ENCODE measurements around the gene NOP16. TPM values are rescaled to one million over a fixed set of nuclear protein-coding genes. Genes with fewer than 3 reads are reported as not detected.

NOP16 gene, protein sequence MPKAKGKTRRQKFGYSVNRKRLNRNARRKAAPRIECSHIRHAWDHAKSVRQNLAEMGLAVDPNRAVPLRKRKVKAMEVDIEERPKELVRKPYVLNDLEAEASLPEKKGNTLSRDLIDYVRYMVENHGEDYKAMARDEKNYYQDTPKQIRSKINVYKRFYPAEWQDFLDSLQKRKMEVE
- 10 to 100 TPM; 52.5 to 57.6 TPM for total RNA-seq

DNA sequence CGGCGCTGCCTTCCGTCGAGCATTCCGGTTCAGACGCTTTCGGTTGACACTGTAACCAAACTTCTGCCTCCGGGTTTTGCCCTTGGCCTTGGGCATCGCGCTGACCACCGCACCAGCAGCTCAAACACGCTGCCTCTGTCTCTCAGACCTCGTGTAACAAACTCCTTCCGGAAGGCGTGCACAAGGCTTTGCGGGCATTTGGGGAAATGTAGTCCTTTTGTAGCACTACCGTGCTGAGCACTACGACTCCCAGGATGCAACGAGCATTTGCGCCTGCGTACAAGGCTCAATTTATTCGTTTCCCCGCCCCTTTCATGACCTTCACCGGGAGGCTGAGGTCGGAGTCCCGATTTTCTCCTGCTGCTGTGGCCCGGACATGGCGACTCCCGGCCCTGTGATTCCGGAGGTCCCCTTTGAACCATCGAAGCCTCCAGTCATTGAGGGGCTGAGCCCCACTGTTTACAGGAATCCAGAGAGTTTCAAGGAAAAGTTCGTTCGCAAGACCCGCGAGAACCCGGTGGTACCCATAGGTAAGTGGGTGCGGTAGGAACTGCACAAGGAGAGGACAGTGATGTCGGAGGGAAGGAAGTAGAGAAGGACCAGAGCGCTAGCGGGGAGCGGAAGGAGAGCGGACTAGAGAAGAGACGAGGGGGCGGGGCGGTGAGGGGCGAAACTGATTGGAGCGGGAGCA, at the start of gene NOP16, which contains the start of gene HIGD2A:
Gene NOP16 (minus strand): TSS at position 155 of the 691 bp plus-strand sequence. CDS start 59 bp downstream, at position 96.
Gene HIGD2A (plus strand): TSS at position 308 of the 691 bp plus-strand sequence. CDS start 69 bp downstream, at position 377.
- H3K27ac Mint-ChIP-seq: peak within 1 kb of the TSS; percentile 98
- peak within 1 kb of the TSS; percentile 99 for H3K4me3 Mint-ChIP-seq
- H3K36me3 Mint-ChIP-seq: peaks cover 44% of the 10 kb centered on the region
- peak; percentile 100 for DNase-seq
- H3K27me3 Mint-ChIP-seq: no peaks in the 10 kb centered on the region
- intact Hi-C loops (cut with micrococcal nuclease): loop anchor here (1.0 to 10.0 kb wide), 10 partner anchors 23 to 964 kb away; partner anchors contain the start of genes ARL10, CLTB, FAF2 and HRH2
- CTCF ChIA-PET: interaction anchor here (1.3 kb wide), 1 partner anchor 59 kb away, joined by 3 read pairs; the partner anchor contains the start of gene FAF2
- peaks cover 27% of the 10 kb centered on the region for H3K4me1 Mint-ChIP-seq (ENCODE audit: low read depth)
- H3K9me3 Mint-ChIP-seq: no peaks in the 10 kb centered on the region
- POLR2A ChIA-PET: interaction anchor here (0.7 to 1.6 kb wide), 6 partner anchors 9 to 149 kb away, joined by 3 to 7 read pairs (median 4); partner anchors contain the start of genes FAF2 and RNF44

DNA sequence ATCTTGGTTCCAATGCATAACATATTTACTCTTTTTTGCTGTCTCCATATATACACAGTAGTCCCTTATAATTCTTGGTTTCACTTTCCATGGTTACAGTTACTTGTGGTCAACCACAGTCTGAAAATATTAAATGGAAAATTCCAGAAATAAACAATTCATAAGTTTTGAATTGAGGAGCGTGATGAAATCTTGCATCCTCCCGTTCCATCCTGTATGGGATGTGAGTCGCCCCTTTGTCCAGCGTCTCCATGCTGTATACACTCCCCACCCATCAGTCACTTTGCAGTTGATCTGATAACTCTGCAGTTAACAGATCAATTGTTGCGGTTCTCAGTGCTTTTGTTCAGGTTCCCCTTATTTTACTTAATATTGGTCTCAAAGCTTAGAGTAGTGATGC, 48.3 kb upstream of the NOP16 start:
- no peaks in the 10 kb centered on the region for H3K9me3 Mint-ChIP-seq
- DNase-seq: peak; percentile 29
- H3K4me1 Mint-ChIP-seq (ENCODE audit: low read depth): peaks cover 11% of the 10 kb centered on the region
- POLR2A ChIA-PET: interaction anchor here (1.0 kb wide), 1 partner anchor 17 kb away, joined by 6 read pairs; no protein-coding TSS in a partner anchor
- intact Hi-C loops (cut with micrococcal nuclease): loop anchor here (1.0 kb wide), 1 partner anchor 12 kb away; the partner anchor contains the start of gene FAF2
- no peaks in the 10 kb centered on the region for H3K36me3 Mint-ChIP-seq
- peaks cover 2% of the 10 kb centered on the region for H3K27me3 Mint-ChIP-seq
- CTCF ChIA-PET: interaction anchor here (0.7 to 1.4 kb wide), 2 partner anchors 11 to 94 kb away, joined by 3 to 14 read pairs; partner anchors contain the start of gene FAF2
- H3K4me3 Mint-ChIP-seq: peak overlapping the region; percentile 48
- H3K27ac Mint-ChIP-seq: no peak overlapping the region

DNA sequence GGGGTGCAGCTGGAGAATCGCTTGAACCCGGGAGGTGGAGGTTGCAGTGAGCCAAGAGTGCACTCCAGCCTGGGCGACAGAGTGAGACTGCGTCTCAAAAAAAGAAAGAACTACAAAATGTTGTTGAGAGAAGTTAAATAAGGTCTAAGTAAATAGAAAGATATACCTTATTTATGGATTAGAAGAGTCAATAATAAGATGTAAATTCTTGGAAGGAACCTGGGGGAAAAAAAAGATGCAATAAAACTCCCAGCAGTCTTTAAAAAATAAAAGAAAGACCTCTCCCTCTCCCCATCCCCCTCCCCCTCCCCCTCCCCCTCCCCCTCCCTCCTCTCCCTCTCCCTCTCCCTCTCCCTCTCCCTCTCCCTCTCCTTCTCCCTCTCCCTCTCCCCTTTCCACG, 44.3 kb upstream of the NOP16 start:
- POLR2A ChIA-PET: no interaction called here
- no peak for DNase-seq
- intact Hi-C loops (cut with micrococcal nuclease): no loop called here
- H3K4me1 Mint-ChIP-seq (ENCODE audit: low read depth): peaks cover 11% of the 10 kb centered on the region
- no peaks in the 10 kb centered on the region for H3K36me3 Mint-ChIP-seq
- CTCF ChIA-PET: interaction anchor here (2.1 kb wide), 1 partner anchor 16 kb away, joined by 9 read pairs; the partner anchor contains the start of gene CLTB
- H3K27me3 Mint-ChIP-seq: no peaks in the 10 kb centered on the region
- H3K9me3 Mint-ChIP-seq: no peaks in the 10 kb centered on the region
- no peak overlapping the region for H3K4me3 Mint-ChIP-seq
- no peak overlapping the region for H3K27ac Mint-ChIP-seq

DNA sequence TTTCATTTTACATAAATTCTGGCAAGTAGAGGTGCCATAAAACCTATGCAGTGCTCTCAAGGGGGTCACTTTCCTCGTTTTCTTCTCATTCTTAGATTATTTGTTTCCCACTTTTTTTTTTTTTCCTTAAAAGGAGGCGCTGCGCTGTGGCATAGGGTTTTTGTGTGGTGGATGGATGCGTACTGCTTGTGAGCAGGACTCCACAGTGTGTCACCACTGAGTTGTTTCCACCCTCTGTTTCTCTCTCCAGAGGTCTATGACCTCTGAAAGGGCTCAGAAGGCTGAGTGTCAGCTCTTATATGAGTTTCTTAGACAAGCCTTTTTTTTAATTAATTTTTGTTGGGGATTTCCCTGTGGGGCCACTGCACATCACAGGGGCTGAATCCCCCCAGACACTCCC, 41.6 kb upstream of the NOP16 start:
- ChIA-PET POLR2A (no interaction called here), CTCF (no interaction called here)
- no peak for DNase-seq
- no peaks in the 10 kb centered on the region for H3K4me1 Mint-ChIP-seq (ENCODE audit: low read depth)
- H3K27me3 Mint-ChIP-seq: peaks cover 1% of the 10 kb centered on the region
- no peak overlapping the region for H3K4me3 Mint-ChIP-seq
- intact Hi-C loops (cut with micrococcal nuclease): no loop called here
- peaks cover 5% of the 10 kb centered on the region for H3K9me3 Mint-ChIP-seq
- H3K27ac Mint-ChIP-seq: no peak overlapping the region
- H3K36me3 Mint-ChIP-seq: peaks cover 2% of the 10 kb centered on the region

DNA sequence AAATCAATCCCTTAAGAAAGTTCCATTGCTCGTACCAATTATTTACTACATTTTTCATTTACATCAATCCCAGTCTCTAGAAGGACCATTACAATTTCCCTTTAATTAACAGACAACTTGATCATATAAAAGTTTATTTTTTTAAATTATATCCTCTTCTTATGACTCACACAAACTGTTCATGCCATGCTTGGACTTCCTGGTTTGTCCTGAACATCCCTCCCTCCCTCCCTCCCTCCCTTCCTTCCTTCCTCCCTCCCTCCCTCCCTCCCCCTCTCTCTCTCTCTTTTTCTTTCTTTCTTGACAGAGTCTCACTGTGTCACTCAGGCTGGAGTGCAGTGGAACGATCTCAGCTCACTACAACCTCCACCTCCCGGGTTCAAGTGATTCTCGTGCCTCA, 39.6 kb upstream of the NOP16 start:
- CTCF ChIA-PET: no interaction called here
- H3K4me3 Mint-ChIP-seq: no peak overlapping the region
- H3K27ac Mint-ChIP-seq: no peak overlapping the region
- DNase-seq: no peak
- POLR2A ChIA-PET: no interaction called here
- H3K9me3 Mint-ChIP-seq: peaks cover 5% of the 10 kb centered on the region
- H3K36me3 Mint-ChIP-seq: peaks cover 2% of the 10 kb centered on the region
- intact Hi-C loops (cut with micrococcal nuclease): no loop called here
- no peaks in the 10 kb centered on the region for H3K4me1 Mint-ChIP-seq (ENCODE audit: low read depth)
- H3K27me3 Mint-ChIP-seq: peaks cover 5% of the 10 kb centered on the region

DNA sequence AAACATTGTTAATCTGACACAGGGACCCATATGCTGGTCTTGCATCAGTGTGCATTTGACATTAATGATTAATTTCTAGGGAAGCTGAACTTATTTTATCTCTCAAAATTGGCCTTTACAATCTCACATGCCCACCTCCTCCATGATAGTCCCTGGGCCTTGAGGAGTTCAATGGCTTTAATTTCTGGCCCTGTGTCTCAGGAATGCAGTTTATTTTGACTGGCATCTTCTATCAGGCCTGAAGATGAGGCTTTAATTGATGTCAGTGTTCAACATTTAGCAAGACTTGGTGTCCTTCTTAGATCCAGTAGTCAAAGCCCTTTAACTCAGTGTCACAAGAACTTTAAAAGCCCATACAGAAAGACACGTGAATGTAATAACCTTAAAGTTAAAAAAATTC, 38.5 kb upstream of the NOP16 start:
- no peak overlapping the region for H3K27ac Mint-ChIP-seq
- POLR2A ChIA-PET: no interaction called here
- H3K4me1 Mint-ChIP-seq (ENCODE audit: low read depth): no peaks in the 10 kb centered on the region
- no peak for DNase-seq
- peaks cover 5% of the 10 kb centered on the region for H3K27me3 Mint-ChIP-seq
- intact Hi-C loops (cut with micrococcal nuclease): no loop called here
- H3K36me3 Mint-ChIP-seq: peaks cover 2% of the 10 kb centered on the region
- CTCF ChIA-PET: interaction anchor here (1.1 to 1.3 kb wide), 2 partner anchors 10 to 21 kb away, joined by 3 read pairs; partner anchors contain the start of gene FAF2
- H3K4me3 Mint-ChIP-seq: no peak overlapping the region
- H3K9me3 Mint-ChIP-seq: peaks cover 5% of the 10 kb centered on the region

DNA sequence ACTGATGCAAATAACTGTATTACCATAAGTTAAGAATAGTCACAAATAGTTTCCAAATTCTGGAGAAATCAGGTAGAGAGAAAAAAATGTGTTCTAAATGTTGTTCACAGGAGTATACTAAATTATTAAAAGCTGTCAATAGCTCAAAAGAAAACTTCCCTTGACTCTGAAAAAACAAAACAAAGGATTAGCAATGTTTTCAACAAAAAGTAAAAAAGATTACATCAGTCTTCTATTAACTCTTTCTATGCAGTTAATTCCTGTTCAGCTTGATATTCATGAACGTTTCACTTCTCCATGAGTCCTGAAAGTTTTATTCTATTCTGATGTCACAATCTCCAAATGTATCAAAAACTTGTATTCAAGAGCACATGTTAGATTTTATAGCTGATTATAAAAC, 37.4 kb upstream of the NOP16 start:
- peaks cover 2% of the 10 kb centered on the region for H3K36me3 Mint-ChIP-seq
- POLR2A ChIA-PET: no interaction called here
- no peaks in the 10 kb centered on the region for H3K4me1 Mint-ChIP-seq (ENCODE audit: low read depth)
- peaks cover 5% of the 10 kb centered on the region for H3K27me3 Mint-ChIP-seq
- no peak overlapping the region for H3K4me3 Mint-ChIP-seq
- DNase-seq: no peak
- H3K9me3 Mint-ChIP-seq: peaks cover 8% of the 10 kb centered on the region
- intact Hi-C loops (cut with micrococcal nuclease): no loop called here
- H3K27ac Mint-ChIP-seq: no peak overlapping the region
- CTCF ChIA-PET: interaction anchor here (1.3 kb wide), 1 partner anchor 9 kb away, joined by 3 read pairs; no protein-coding TSS in a partner anchor

DNA sequence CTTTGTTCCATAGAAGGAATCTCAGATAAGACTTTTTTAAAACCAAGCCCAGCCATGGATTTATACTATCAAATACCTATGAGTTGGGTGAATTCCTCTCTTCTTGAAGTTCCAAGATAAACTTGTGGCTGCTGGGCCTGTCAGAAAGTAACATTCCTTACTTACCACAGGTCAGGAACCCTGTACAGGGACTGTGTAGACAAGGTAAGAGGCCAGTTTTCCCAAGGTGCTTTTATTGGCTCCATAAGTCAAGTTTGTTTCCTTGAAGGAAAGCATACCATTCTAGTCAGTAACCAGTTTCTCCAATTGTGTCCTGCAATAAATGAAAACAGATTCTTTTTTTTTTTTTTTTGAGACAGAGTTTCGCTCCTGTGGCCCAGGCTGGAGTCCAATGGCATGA, 36.7 kb upstream of the NOP16 start:
- Mint-ChIP-seq H3K9me3 (peaks cover 8% of the 10 kb centered on the region), H3K27ac (no peak overlapping the region), H3K4me3 (no peak overlapping the region), H3K36me3 (peaks cover 2% of the 10 kb centered on the region), H3K4me1 (ENCODE audit: low read depth) (no peaks in the 10 kb centered on the region), H3K27me3 (peaks cover 5% of the 10 kb centered on the region)
- POLR2A ChIA-PET: no interaction called here
- intact Hi-C loops (cut with micrococcal nuclease): no loop called here
- no peak for DNase-seq
- CTCF ChIA-PET: no interaction called here

DNA sequence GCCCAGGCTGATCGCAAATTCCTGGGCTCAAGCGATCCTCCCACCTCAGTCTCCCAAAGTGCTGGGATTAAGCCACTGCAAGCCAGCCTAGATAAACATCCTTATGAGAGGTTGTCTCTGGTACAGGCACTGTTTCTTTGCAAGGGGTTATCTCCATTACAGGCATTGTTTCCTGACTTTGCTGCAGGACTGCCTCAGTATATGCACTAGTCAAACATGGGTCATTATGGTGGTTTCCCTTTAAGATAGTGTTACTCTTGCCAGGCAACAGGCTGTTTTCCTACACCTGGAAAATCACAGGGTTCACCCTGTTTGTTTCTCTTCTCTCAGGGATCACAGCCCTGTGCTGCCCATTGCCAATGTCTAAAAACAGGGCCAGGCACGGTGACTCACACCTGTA, 35.8 kb upstream of the NOP16 start:
- no peak overlapping the region for H3K27ac Mint-ChIP-seq
- intact Hi-C loops (cut with micrococcal nuclease): no loop called here
- H3K4me3 Mint-ChIP-seq: no peak overlapping the region
- H3K9me3 Mint-ChIP-seq: peaks cover 8% of the 10 kb centered on the region
- ChIA-PET POLR2A (no interaction called here), CTCF (no interaction called here)
- H3K27me3 Mint-ChIP-seq: peaks cover 5% of the 10 kb centered on the region
- DNase-seq: no peak
- peaks cover 2% of the 10 kb centered on the region for H3K36me3 Mint-ChIP-seq
- no peaks in the 10 kb centered on the region for H3K4me1 Mint-ChIP-seq (ENCODE audit: low read depth)

DNA sequence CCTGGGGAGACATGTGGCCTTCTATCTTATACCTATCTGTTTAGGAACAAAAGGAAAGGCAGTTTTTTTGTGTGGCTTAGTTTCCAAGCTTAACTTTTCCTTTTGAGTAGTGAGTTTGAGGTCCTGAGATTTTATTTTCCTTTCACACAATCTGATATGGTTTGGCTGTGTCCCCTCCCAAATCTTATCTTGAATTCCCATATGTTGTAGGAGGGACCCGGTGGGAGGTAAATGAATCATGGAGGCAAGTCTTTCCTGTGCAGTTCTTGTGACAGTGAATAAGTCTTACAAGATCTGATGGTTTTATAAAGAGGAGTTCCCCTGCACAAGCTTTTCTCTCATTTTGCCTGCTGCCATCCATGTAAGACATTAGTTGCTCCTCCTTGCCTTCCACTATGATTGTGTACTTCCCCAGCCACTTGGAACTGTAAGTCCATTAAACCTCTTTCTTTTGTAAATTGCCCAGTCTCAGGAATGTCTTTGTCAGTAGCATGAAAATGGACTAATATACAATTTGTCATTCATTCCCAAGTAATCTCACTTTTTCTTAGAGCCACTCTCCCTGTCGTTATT, 32.7 kb upstream of the NOP16 start:
- H3K4me1 Mint-ChIP-seq (ENCODE audit: low read depth): peaks cover 7% of the 10 kb centered on the region
- no peak overlapping the region for H3K27ac Mint-ChIP-seq
- POLR2A ChIA-PET: no interaction called here
- peaks cover 5% of the 10 kb centered on the region for H3K27me3 Mint-ChIP-seq
- DNase-seq: no peak
- H3K4me3 Mint-ChIP-seq: no peak overlapping the region
- intact Hi-C loops (cut with micrococcal nuclease): no loop called here
- H3K9me3 Mint-ChIP-seq: peaks cover 8% of the 10 kb centered on the region
- peaks cover 2% of the 10 kb centered on the region for H3K36me3 Mint-ChIP-seq
- CTCF ChIA-PET: no interaction called here

DNA sequence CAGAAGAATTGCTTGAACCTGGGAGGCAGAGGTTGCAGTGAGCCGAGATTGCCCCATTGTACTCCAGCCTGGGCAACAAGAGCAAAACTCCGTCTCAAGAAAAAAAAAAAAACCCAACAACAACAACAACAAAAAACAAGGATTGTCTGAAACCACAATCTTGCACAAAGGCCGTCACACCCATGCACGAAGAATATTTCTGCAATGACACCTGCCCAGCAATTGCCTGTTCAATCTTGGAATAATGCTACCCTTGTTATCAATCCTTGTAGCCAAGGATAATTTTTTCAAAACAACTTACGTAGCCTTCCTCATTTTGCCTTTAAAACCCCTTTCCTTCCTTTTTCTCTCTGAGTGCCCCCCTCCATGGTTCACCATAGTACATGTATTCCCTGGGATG, 31.7 kb upstream of the NOP16 start:
- Mint-ChIP-seq H3K27ac (no peak overlapping the region), H3K9me3 (peaks cover 3% of the 10 kb centered on the region), H3K27me3 (peaks cover 4% of the 10 kb centered on the region), H3K36me3 (no peaks in the 10 kb centered on the region), H3K4me1 (ENCODE audit: low read depth) (peaks cover 13% of the 10 kb centered on the region), H3K4me3 (no peak overlapping the region)
- ChIA-PET CTCF (no interaction called here), POLR2A (no interaction called here)
- no peak for DNase-seq
- intact Hi-C loops (cut with micrococcal nuclease): no loop called here

DNA sequence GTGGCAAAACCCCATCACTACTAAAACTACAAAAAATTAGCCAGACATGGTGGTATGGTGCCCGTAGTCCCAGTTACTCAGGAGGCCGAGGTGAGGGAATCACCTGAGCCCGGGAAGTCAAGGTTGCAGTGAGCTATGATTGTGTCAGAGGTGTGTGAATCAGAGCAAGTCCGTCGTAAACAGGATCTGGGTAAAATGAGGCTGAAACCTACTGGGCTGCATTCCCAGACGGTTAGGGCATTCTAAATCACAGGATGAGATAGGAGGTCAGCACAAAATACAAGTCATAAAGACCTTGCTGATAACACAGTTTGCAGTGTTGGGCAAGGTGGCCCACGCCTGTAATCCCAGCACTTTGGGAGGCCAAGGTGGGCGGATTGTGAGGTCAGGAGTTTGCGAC, 29.9 kb upstream of the NOP16 start:
- CTCF ChIA-PET: interaction anchor here (1.0 to 4.2 kb wide), 6 partner anchors 20 to 243 kb away, joined by 3 to 49 read pairs (median 4); partner anchors contain the start of genes FAF2 and RNF44
- POLR2A ChIA-PET: no interaction called here
- Mint-ChIP-seq H3K27me3 (peaks cover 2% of the 10 kb centered on the region), H3K4me3 (no peak overlapping the region), H3K36me3 (no peaks in the 10 kb centered on the region), H3K4me1 (ENCODE audit: low read depth) (peaks cover 29% of the 10 kb centered on the region), H3K27ac (no peak overlapping the region), H3K9me3 (peaks cover 3% of the 10 kb centered on the region)
- intact Hi-C loops (cut with micrococcal nuclease): loop anchor here (5.0 kb wide), 2 partner anchors 154 to 179 kb away; no protein-coding TSS in a partner anchor
- DNase-seq: no peak
